Activated gamma-delta T cell treated with Interleukin-2 at 50 U/mL for 16 hours (primary cell): ENCODE data around the gene TMCC1.
"Not testable (repeated sequence)": the region's sequence is repeated elsewhere in the genome, so short reads cannot be mapped to it uniquely, and the experiment has no call there.

ENCODE experiments used
- DNase-seq: peaks from one replicate; pipeline ENCODE4 v3.0.0-alpha.2; 2020

TMCC1 gene

DNA sequence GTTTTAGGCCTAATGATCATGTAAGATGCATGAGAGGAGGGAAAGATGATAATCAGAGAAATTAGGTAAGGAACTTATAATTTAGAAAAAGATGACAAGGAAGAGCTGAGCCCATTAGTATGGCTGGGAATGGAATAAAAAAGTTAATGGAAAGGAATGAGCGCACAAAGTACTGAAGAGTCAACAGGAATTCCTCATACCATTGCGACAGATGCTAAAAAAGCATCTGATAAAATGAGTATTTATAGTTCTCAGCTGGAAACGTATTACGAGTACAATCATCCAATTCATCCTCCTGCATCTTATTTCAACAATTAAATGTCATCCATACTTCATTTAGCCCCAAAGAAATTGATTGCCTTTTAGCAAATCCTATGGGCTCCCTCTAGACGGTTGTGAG lies 58.9 kb downstream of the TMCC1 start:
- DNase-seq, result no peak

DNA sequence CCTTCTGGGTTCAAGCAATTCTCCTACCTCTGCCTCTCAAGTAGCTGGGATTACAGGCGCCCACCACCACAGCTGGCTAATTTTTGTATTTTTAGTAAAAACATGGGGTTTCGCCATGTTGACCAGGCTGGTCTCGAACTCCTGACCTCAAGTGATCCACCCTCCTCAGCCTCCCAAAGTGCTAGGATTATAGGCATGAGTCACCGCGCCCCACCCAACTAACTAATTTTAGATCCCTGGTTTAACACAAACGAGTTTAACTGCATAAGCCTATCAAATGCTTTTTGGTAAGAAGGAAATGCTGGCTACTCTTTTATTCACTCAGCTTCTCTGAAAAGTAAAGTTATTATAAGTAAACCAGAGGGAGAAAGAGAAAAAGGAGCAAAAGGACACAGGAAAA lies 61.6 kb downstream of the TMCC1 start:
- not testable (repeated sequence) for DNase-seq

DNA sequence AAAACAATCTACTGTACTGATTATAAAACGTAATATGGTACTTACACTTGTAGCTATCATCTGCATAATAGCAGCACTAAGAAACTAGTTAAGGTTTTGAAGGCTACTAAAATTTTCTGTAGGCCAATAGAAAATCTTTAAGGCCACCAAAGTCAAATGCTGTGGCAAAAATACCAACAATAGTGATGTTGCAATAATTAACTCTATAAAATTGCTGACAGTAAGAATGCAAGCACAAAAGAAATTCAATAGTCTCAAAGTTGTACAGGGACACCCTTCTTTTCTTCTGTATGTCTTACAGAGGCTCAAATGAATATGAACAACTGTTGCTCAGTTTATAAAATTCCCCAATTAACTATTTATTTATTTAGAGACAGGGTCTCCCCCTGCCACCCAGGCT lies 62.0 kb downstream of the TMCC1 start:
- DNase-seq, result no peak

DNA sequence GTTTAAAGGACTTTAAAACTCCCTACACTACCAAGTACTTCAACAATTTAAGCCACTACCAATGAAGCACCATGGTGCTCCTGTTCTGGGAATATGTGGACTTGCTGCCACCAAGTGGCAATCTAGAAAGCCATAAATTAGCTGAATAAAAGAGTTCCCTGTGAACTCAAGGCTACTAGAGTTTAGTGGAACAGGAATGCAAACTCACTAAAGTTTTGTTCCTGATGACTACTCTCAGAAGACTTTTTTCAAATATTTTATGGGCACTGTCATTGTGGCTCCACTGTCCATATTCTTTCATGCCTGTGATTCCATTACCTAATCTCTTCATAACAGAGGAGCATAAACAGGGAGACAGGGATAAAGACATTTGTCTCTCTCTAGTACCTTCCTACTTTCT lies 63.9 kb downstream of the TMCC1 start:
- DNase-seq, result peak; percentile 13

DNA sequence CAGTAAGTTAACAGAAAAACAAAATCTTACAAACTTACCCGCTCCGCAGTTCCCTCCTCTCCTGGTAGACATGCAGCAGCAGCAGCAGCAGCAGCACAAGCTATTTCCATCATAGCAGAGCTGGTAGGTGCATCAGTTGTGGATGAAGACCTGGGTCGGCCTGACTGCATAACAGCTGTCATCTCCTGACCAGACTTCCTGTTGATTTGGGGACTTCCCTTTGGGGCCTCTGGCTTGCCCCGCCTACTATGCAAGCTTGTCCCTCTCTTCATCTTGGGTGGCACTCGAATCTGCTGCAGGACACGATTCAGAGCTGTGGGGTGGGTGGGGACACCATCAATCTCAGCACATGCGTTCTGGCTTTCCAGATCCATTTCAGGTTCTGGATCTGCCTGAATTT lies 65.7 kb downstream of the TMCC1 start:
- DNase-seq, result peak; percentile 37

DNA sequence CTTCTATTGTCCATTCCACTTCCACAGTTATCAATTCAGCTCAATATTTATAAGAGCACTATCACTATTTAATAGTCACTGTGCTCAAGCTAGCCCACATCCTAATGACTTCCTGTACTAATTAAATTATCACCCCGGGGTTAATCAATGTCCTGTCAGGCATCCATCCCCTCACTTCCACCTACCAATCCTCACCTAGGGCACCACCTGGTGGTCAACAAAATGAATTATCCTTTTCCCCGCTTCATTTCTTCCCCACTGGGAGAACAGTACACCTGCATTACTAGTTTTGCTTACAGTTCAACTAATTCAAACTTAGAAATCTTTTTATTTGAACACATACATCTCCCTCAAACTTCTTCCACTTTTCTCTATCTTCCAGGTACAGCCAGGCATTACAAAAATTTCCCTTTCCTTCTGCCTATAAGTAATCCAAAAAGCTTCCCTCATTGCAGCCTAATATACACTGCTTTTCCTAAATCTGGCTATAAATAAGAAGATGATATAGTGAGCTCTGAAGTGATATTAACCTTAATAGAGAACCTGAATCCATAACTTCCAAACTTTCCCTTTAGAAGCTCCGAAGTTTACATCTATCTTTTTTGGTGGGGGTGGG lies 68.5 kb downstream of the TMCC1 start:
- peak; percentile 42 for DNase-seq

DNA sequence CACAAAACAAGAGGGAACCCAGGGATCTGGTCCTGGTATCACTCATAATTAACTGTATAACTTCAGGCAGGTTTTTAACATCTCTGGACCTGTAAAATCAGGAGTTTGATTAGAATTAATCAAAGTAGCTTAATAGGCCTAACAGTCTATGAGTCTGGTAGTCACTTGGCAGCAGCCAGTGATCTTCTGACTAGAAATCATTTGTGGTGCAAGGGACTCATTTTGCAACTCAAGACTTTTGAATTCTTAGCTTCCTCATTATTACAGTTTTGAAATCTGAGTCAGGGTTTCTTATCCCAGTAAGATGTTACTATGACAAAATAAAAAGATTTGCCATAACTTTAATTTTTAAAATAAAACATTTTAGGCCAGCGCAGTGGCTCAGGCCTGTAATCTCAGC lies 70.8 kb downstream of the TMCC1 start:
- DNase-seq, result no peak

DNA sequence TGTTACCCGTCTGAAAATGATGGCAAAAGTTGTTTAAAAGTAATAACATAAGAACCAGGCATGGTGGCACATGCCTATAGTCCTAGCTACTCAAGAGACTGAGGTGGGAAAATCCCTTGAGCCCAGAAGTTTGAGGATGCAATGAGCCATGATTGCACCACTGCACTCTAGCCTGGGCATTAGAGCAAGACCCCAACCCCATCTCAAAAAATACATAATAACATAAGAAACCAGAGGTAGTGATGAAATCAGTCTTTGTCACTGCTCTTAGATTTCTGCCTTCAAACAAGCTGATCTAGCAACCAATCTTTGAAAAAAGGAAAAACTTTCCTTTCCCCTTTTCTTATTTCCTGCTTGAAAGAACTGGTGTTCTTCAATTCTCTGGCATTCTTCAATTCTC lies 71.3 kb downstream of the TMCC1 start:
- no peak for DNase-seq

DNA sequence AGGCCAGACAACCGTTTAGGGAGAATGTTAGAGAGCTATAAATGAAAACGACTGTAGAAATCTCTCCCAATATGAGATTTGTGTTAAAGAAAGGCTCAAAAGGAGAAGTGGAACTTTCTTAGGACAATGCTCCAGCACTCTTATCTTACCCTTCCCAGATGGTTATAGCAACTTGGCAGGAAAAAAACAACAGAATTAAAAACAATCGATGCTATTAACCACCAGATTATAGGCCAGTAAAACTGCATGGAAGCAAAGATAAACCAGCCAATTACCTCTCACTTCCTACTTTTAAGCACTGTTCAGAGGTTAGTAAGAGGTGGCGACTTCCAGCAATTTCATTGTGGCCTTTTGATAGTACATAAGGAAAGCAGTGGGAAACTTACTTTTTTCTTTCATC lies 72.9 kb downstream of the TMCC1 start:
- no peak for DNase-seq

DNA sequence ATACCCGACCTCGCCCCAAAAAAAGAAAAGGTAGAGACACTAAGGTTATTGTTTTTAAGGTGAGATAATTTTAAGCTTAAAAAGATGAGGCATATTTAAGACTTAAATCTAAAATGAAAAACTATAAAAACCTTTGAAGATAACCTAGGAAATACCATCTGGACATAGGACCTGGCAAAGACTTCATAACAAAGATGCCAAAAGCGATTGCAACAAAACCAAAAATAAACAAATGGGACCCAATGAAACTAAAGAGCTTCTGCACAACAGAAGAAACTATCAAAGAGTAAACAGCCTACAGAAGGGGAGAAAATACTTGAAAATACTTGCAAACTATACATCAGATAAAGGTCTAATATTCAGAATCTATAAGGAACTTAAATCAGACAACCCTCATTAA lies 80.9 kb downstream of the TMCC1 start:
- no peak for DNase-seq

DNA sequence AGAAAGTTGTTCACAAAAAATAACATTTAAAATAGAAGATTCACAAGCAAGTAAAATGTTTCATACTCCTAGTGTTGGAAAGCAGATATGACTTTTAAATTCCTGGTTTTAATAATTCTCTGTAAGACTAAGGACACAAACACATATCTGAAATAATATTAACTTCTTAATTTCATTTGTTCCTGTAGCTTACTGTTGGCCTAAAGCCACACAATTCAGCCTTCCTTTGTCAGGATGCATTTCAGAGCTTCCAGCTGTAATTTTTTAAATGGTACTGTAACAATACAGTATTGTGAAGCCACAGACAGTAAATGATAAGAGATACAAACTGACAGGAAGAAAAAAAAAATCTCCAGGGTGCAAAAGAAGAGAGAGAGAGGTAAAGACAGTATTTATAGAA lies 84.2 kb downstream of the TMCC1 start:
- DNase-seq, result no peak

DNA sequence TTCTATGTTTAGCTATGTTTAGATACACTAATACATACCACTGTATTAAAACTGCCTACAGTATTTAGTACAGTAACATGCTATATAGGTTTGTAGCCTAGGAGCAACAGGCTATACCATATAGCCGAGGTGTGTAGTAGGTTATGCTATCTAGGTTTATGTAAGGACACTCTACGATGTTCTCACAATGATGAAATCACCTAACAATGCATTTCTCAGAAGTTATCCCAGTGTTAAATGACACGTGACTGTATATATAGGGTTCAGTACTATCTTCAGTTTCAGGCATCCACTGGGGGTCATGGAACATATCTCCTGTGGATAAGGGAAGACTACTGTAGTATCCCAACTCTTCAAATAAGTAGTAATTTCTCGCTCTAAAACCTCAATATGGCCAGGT lies 97.4 kb downstream of the TMCC1 start:
- DNase-seq, result no peak

DNA sequence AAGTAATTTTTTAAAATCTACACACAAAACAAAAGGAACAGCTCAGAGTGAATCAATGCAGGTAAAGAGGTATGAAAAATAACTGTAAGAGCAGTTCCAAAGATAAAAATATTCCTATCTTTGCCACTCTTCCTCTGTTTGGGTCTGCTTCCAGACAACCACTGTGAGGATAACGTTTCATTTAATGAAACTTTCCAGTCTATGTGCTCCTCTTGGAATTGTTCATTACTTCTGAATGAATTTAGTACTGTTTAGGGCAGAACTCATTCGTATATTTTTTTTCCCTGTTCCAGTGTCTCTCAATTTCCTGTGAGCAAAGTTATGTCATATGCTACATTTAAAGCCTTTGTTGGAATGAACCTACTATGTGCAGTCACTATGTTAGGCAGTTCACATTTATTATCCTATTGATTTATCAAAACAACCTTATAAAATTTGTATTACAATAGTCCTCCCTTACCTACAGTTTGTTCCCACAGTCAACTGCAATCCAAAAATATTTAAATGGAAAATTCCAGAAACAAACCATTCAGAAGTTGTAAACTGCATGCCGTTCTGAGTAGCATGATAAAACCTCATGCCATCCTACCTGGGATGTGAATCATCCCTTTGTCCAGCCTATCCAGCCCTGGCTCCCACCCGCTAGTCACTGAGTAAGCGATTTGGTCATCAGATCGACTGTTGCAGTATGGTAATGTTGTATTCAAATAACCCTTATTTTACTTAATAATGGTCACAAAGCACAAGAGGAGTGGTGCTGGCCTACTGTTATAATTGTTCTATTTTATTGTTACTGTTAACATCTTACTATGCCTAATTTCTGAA lies 98.1 kb downstream of the TMCC1 start:
- DNase-seq, result no peak

DNA sequence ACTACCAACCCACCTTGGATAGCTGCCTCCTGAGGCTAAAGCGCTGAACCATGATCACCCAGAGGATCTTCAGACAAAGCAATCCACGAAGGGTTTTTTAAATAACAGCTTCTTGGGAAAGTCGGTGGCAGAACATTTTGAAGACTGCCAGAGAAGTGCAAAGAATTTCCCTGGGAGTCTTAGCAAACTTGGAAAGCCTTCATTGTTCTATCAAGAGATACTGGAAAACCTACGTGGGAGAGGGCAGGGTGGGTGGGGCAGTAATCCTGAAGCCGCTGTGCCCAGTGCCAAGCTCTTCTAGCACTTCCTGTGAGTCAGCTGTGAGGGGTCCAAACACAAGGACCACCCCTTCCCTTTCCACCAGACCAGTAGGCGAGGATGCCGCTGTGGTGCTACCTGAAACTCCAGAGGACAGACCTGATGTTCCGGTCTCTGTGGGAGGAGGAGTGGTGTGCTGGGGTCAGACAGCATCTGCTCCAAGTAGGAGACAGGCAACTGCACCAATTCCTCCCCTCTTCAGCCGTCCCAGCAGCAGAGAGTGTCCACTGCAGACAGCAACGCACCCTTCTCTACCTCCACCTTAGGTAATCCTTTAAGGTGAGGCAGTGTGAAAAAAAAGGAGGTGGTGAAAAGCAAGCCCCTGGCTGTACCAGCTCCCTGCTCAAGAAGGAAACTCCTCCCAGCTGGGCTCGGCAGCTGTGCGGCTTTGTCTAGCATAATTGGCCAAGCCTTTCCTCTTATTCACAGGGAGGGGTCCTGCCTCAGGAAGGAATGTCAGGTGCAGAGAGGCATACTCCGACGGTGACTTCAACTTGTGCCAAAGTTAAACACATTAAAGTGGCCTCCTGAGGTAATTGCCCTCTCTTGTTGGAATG lies 99.0 kb downstream of the TMCC1 start:
- DNase-seq, result peak; percentile 5

DNA sequence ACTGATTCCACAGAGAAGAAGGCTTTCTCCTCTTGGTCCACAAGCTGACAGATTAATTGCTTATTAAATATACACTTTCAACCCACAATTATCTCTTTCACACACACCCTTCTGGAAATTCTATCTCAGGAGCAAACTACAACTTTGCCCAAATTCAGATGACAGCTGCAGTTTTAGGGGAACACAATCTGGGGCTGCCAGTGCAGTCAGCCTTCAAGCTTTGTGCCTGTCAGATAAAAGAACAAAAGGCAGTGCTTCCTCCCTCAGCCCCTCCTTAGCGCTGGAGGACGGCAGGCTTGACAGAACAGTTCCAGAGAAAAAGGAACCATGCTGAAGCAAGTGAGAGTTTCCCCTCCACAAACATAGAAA lies 99.6 kb downstream of the TMCC1 start:
- no peak for DNase-seq

DNA sequence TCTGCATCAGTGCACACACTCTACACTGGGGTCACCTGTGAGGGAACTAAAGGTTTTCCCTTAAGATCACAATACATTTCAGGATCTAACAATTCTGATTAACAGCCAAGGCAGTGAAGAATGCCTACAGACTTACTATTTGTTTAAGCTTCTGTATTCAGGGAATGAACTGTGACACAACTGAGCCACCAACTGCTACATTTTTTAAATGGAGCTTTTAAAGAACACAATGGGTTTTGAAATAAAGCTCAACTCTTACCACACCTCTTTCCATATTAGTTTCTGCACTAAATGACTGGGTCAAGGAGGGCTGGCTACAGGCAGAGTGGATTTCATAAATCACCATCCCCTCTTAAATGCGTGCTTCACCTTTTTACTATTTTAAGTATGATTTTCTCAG lies 100.2 kb downstream of the TMCC1 start:
- DNase-seq, result no peak

DNA sequence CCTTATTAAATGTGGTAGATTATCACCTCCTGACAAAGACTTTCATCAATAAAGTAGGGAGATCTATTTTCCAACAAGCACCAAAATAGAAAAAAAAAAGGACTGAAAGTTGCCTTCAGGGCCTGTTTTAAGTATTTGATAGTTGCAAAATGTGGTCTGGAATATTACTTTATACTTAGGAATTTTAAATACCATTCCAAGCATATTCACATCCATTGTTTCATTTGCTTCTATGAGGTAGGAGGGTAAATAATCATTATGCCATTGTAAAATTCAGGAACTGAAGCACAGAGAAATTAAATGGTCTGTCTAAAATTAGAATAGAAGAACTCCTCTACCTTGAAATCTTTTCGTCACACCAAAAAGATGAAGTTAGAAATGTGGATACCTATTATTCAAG lies 110.0 kb downstream of the TMCC1 start:
- DNase-seq, result no peak

DNA sequence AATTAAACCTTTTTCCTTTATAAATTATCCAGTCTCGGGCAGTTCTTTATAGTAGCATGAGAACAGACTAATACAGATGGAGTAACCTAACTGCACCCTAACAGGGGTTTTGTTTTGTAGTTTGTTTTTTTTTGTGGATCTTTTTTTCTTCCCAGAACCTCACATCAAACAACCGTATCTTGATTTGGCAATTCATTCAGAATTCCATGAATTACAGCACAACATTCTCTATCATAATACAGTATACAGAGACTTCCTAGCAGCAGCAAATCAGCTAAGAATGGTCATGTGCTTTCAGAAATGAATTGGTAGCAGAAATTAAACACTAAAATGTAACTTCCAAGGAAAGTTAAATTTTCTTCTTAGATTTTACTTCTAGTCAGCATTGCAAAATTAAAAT lies 114.6 kb downstream of the TMCC1 start:
- no peak for DNase-seq

DNA sequence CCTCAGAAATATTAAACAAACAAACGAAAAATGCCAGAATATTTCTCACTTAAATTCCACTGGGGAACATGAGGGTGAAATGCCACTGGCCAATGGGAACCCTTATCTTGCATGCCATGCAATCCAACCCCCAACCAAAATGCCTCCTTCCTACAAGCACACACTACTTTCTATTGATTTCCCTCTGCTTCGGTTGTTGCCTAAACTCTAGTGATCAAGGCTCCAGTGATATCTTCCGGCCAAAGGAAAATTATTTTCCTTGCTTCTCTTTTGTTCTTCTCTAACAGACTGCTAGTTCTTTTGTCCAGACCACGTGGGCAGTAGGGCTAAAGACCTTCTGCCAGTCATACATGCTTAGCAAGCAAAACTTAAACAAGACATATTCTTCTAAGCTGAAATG lies 115.7 kb downstream of the TMCC1 start:
- no peak for DNase-seq

DNA sequence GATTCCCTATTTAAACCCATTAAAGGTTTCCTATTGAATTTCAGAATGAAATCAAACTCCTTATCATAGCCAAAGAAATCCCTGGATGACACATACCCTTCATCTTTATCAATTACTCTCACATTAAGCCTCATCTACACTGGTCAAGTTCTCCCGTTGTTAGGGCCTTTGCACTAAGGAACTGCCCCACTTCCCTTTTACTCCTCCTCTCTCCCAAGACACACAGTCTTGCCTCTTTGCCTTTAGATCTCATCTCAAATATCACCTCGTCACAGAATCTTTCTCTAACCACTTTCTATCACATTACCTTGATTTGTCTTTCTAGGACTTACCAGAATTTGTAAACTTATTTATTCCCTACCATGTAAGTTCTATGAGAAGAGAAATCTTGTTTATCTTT lies 117.6 kb downstream of the TMCC1 start:
- no peak for DNase-seq

DNA sequence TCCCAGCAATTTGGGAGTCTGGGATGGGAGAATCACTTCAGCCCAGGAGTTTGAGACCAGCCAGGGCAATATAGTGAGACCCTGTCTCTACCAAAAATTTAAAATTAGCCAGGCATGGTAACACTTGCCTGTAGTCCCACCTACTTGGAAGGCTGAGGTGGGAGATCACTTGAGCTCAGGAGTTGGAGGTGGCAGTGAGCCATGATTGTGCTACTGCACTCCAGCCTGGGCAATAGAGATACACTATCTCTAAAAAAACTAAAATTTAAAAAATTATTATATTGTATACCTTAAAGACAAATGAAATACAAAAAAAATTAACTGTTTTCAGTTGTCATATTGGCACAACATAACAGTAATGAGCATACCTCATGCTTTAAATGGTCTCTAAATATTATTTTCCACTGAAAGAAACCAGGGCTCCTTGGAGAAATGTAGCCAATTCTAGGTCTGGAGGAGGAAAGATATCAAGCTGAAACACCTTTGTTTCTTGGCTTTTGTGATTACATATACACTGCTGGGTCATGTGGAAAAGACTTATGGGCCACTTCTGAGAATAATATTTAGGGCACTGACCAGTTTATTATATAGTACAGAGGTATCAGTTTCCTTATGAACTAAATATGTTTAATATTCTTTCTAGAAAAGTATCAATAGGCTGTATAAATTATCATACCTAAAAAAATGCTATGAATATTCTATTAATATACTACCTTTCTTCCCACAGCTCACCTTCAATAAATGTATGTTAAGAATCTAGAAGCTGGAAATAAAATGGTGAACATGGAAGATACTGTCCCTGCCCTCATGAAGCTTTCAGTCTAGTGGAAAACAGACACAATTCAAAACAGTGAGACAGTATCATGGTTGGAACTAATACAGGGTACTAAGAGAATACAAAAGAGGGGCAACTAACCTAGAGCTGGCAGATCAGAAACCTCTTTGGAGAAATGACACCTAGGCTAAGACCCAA lies 119.5 kb downstream of the TMCC1 start:
- no peak for DNase-seq

DNA sequence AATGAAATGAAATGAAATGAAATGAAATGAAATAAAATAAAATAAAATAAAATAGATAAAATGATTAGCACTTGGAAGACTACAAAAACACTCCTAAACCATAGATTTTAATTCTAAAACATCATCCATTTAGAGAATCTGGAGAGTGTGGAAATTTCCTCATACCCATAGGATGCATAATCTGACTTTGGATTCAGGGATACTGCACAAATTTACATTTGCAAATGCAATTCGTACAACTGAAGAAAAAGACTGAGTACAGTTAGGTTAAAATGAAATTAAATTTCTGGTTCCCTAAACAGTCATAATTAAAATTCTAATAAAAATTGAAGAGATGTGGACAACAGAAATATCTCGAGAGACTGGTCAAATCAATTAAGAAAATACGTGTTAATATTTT lies 122.9 kb downstream of the TMCC1 start:
- no peak for DNase-seq

DNA sequence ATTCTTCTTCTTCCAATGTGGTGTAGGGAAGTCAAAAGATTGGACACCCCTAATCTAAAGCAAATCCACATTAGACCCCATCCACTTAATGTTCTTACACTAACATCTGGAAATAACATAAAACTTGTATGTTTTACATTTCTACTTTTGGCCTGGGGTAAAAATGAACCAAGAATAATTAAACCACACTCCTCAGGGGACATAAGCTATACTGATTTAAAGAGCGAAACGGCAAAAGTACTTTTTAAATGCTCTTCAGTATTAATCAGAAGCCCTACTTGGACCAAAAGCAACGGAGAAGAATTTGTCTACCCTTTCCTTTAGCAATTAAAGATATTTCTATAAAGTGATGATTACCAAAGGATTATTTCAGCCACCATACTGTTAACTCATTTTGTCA lies 123.9 kb downstream of the TMCC1 start:
- no peak for DNase-seq
